ENCODE measurements around the gene NCAM1.

Gene NCAM1

DNA sequence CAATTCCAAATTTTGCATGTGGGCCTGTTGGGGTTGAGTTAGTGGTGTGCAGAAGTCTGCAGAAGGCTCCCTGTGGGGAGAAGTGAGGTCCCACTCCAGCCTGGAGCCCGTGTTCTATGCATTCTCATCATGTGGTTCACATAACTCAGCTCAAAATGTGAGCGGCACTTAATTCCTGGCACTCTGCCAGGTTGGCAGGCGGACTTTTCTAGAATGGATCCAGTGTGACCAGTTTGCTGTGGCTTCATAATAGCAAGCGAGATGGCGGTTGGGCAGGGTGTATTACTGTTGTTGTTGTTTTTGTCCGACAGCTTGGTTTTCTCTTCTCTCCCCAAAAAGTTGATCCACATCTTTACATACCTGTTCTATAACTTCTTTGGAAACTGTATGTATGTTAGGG, 206.4 kb downstream of the NCAM1 start:
- no peak for TF ChIP-seq CTCF (IDR thresholded peaks at IDR 0.05; ENCODE audit: low read depth, low read length, missing control alignments)
- H3K4me3 ChIP-seq (replicated peaks; ENCODE audit: low read depth, low read length) = no peak overlapping the region
- no peak for DNase-seq (ENCODE audit: extremely low read depth, low read depth)

- no peak overlapping the region for H3K4me3 ChIP-seq (replicated peaks; ENCODE audit: low read depth, low read length)
- no peak for TF ChIP-seq CTCF (IDR thresholded peaks at IDR 0.05; ENCODE audit: low read depth, low read length, missing control alignments)
- DNase-seq (ENCODE audit: extremely low read depth, low read depth) = no peak
Observed at GRCh38 chr11:113168354-113169342, 207.4 kb downstream of the NCAM1 start.

DNA sequence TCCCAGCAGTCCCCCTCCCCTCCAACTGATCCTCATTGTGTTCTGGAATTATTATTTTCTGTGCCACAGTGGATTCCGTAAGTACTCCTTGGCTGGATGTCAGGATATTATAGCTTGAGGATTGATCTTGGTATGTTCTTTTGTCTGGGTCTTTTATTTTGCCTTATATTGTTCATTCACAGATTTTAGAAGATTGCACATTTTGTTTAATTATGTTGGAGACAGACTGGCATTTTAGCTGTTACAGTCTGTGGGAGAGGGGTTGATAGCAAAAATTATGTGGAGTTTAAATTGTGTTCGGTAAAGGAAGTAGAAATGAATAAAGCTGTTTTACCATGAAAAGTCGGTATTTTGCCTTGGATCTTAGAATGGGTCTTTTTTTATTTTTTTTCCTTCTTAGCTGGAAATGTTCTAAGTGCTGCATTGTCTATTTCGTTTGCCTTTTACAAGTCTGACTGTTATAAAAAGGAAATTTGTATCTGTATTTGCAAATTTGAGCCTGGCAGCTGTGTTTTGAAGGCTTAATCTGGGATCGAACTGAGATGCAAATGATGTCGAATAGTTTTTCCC, 211.2 kb downstream of the NCAM1 start:
- no peak overlapping the region for H3K4me3 ChIP-seq (replicated peaks; ENCODE audit: low read depth, low read length)
- DNase-seq (ENCODE audit: extremely low read depth, low read depth) = no peak
- no peak for TF ChIP-seq CTCF (IDR thresholded peaks at IDR 0.05; ENCODE audit: low read depth, low read length, missing control alignments)

- H3K4me3 ChIP-seq (replicated peaks; ENCODE audit: low read depth, low read length) = no peak overlapping the region
- no peak for TF ChIP-seq CTCF (IDR thresholded peaks at IDR 0.05; ENCODE audit: low read depth, low read length, missing control alignments)
- no peak for DNase-seq (ENCODE audit: extremely low read depth, low read depth)
Observed at GRCh38 chr11:113173126-113173525, 211.9 kb downstream of the NCAM1 start.

- no peak for DNase-seq (ENCODE audit: extremely low read depth, low read depth)
- H3K4me3 ChIP-seq (replicated peaks; ENCODE audit: low read depth, low read length) = no peak overlapping the region
- TF ChIP-seq CTCF (IDR thresholded peaks at IDR 0.05; ENCODE audit: low read depth, low read length, missing control alignments) = no peak
Observed at GRCh38 chr11:113174882-113175281, 213.7 kb downstream of the NCAM1 start.

GRCh38 chr11:113176599-113177360, 215.6 kb downstream of the NCAM1 start:
- no peak for TF ChIP-seq CTCF (IDR thresholded peaks at IDR 0.05; ENCODE audit: low read depth, low read length, missing control alignments)

More at GRCh38 chr11:113176599-113177360, 215.6 kb downstream of the NCAM1 start:
- peak; percentile 75 for DNase-seq (ENCODE audit: extremely low read depth, low read depth)
- H3K4me3 ChIP-seq (replicated peaks; ENCODE audit: low read depth, low read length) = no peak overlapping the region

Data from HFF-Myc (cell line).